ENCODE results near the gene PALM2AKAP2. TPM values are rescaled to one million over a fixed set of nuclear protein-coding genes. Genes with fewer than 3 reads are reported as not detected.

The PALM2AKAP2 gene
- under 1 TPM in 3 of 4 donors, not detected in 1; 0.37 to 0.64 (median 0.55) TPM for total RNA-seq

DNA sequence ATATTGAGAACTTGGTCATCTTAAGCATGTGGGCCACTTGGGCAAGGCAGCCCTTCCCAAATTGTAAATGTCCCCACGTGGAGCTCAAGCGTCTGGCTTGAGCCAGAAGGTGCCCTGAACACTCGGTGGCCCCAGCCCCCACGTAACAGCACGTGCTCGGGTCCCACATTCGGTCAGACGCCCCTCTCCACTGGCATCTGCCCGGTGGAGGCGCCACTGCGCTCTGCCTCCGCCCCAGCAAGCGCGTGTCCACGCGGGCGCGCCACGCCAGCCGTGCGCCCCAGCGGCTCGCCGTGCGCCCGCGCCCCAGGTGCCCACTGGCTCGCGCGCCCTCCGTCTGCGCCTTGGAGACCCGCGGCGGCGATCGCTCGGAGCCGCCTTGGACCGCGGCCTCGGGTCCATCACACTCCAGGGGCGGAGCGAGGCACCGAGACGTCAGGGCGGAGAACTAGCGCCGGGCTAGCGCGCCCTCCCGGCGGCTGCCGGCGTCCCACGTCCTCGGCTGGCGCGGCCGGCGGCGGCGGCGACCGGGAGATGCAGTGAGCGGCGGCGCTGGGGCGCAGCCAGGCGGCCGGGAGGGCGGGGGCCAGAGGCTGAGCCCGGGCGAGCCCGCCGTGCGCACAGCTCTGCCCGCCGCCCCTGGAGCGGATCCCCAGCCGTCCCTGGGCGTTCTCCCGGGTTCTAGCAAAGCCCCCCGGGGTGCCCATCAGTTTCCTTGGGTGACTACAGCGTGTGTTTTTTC, at the start of gene PALM2AKAP2:
PALM2AKAP2 (plus strand) TSS at position 488 of the 742 bp plus-strand sequence. CDS start 291 bp downstream, outside the sequence.
- TF ChIP-seq POLR2AphosphoS5 (IDR thresholded peaks at IDR 0.05) (no peak), CTCF (IDR thresholded peaks at IDR 0.05) (no peak), EP300 (IDR thresholded peaks at IDR 0.05; ENCODE audit: low read depth) (no peak), POLR2A (IDR thresholded peaks at IDR 0.05) (no peak)
- Histone ChIP-seq H3K27me3 (peaks cover 29% of the 10 kb centered on the region), H3K9me3 (no peaks in the 10 kb centered on the region), H3K27ac (peak within 1 kb of the TSS; percentile 36 to 48 (median 44)), H3K4me1 (peaks cover 0 to 9% (median 6%) of the 10 kb centered on the region in 4 donors), H3K36me3 (no peaks in the 10 kb centered on the region), H3K4me3 (peak within 1 kb of the TSS; percentile 37 to 57 (median 52))
- 0 to 8% methylated on average over 3 to 75 of the region's 85 CpGs for WGBS, 2 donors (ENCODE audit: low coverage in 1 of 2)
- peak; percentile 41 for DNase-seq
- in situ Hi-C loops (cut with MboI; ENCODE audit: low pct_ligation_motif_present in 1 of 4, low pct_unique_long_range_greater_than_20kb in 1 of 4, low sequenced_read_pairs in 3 of 4) (no loop called here), intact Hi-C loops (cut with DNase I; ENCODE audit: low total_unique reads) (no loop called here)

- intact Hi-C loops (cut with DNase I; ENCODE audit: low total_unique reads) = no loop called here
- peaks cover 0 to 6% (median 0%) of the 10 kb centered on the region in 4 donors for H3K4me1 ChIP-seq
- 36 to 47% methylated on average over 3 of the region's 3 CpGs for WGBS, 2 donors (ENCODE audit: low coverage in 1 of 2)
These were observed 49.8 kb upstream of the PALM2AKAP2 start for GRCh38 chr9:109730228-109730627.

DNA sequence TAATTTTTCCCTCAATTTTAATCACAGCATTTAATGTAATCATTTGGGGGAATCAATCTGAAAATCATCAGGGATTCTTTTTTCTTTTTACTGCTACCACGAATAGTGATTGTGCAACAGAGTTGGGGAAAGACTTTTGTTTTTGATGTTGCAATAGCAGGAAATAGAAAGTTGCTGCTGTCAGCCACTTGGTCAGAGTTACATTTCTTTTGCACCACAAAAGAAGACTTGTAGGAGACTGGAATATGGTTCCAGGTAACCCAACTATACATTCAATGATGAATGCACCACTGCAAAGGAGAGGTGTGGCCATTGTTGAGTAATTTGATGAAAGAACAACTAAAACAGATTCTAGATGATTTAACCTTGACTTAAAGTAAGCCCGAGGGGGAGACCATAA, 46.3 kb upstream of the PALM2AKAP2 start:
- H3K9me3 ChIP-seq = no peaks in the 10 kb centered on the region
- no peak overlapping the region for H3K4me3 ChIP-seq
- peaks cover 0 to 6% (median 0%) of the 10 kb centered on the region in 4 donors for H3K4me1 ChIP-seq
- intact Hi-C loops (cut with DNase I; ENCODE audit: low total_unique reads) (no loop called here), in situ Hi-C loops (cut with MboI; ENCODE audit: low pct_ligation_motif_present in 1 of 4, low pct_unique_long_range_greater_than_20kb in 1 of 4, low sequenced_read_pairs in 3 of 4) (no loop called here)
- no peak for DNase-seq
- WGBS, 2 donors (ENCODE audit: low coverage in 1 of 2) = 19 to 25% methylated on average over 2 of the region's 2 CpGs
- H3K27ac ChIP-seq = no peak overlapping the region
- TF ChIP-seq CTCF (IDR thresholded peaks at IDR 0.05) (no peak), POLR2A (IDR thresholded peaks at IDR 0.05) (no peak), EP300 (IDR thresholded peaks at IDR 0.05; ENCODE audit: low read depth) (no peak), POLR2AphosphoS5 (IDR thresholded peaks at IDR 0.05) (no peak)
- H3K27me3 ChIP-seq = no peaks in the 10 kb centered on the region
- no peaks in the 10 kb centered on the region for H3K36me3 ChIP-seq

More at GRCh38 chr9:109730228-109730627, 49.8 kb upstream of the PALM2AKAP2 start:
- H3K4me3 ChIP-seq = no peak overlapping the region
- H3K9me3 ChIP-seq = no peaks in the 10 kb centered on the region
- H3K27ac ChIP-seq = no peak overlapping the region
- H3K27me3 ChIP-seq = no peaks in the 10 kb centered on the region
- DNase-seq = peak; percentile 47
- no peaks in the 10 kb centered on the region for H3K36me3 ChIP-seq
- TF ChIP-seq EP300 (IDR thresholded peaks at IDR 0.05; ENCODE audit: low read depth) = no peak
- TF ChIP-seq POLR2A (IDR thresholded peaks at IDR 0.05) = no peak
- no peak for TF ChIP-seq POLR2AphosphoS5 (IDR thresholded peaks at IDR 0.05)
- no peak for TF ChIP-seq CTCF (IDR thresholded peaks at IDR 0.05)
- in situ Hi-C loops (cut with MboI; ENCODE audit: low pct_ligation_motif_present in 1 of 4, low pct_unique_long_range_greater_than_20kb in 1 of 4, low sequenced_read_pairs in 3 of 4) = no loop called here

DNA sequence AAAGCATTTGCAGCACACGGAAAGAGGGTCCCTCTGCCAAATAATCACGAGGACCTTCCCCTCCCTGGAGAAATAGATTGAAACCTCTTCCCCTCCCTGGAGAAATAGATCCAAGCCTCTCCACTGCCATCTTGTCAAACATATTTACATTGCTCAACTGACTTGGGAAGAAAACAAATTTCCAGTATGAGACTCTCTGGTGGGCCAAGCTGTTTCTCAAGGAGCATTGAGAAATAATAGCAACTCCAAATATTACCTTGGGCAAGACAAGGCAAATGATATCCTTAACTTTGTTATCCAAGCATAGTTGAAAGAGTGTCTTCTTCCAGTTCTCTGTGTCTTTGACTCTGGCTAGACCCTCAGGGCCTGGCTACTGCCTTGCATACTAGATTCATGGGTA, 45.2 kb upstream of the PALM2AKAP2 start:
- Histone ChIP-seq H3K27me3 (no peaks in the 10 kb centered on the region), H3K36me3 (no peaks in the 10 kb centered on the region), H3K4me1 (peaks cover 0 to 6% (median 0%) of the 10 kb centered on the region in 4 donors), H3K9me3 (no peaks in the 10 kb centered on the region), H3K27ac (no peak overlapping the region), H3K4me3 (no peak overlapping the region)
- WGBS, 2 donors (ENCODE audit: low coverage in 1 of 2) = 40 to 77% methylated on average over 2 of the region's 2 CpGs
- in situ Hi-C loops (cut with MboI; ENCODE audit: low pct_ligation_motif_present in 1 of 4, low pct_unique_long_range_greater_than_20kb in 1 of 4, low sequenced_read_pairs in 3 of 4) = no loop called here
- no peak for DNase-seq
- intact Hi-C loops (cut with DNase I; ENCODE audit: low total_unique reads) = no loop called here
- TF ChIP-seq POLR2A (IDR thresholded peaks at IDR 0.05) (no peak), CTCF (IDR thresholded peaks at IDR 0.05) (no peak), EP300 (IDR thresholded peaks at IDR 0.05; ENCODE audit: low read depth) (no peak), POLR2AphosphoS5 (IDR thresholded peaks at IDR 0.05) (no peak)
